CD4-positive, alpha-beta T cell treated with Interleukin-2 at 100 ng/mL for 4 hours (primary cell): Measurements from ENCODE around the gene TEKT1.
"Not testable (repeated sequence)": the region's sequence is repeated elsewhere in the genome, so short reads cannot be mapped to it uniquely, and the experiment has no call there.

ENCODE experiments used
- DNase-seq: peaks from one replicate; pipeline ENCODE4 v3.0.0-alpha.2; 2020; ENCODE audit warnings: low spot score

TEKT1 gene

GRCh38 chr17:6831661-6832263 is at the start of gene TEKT1:
Gene TEKT1, minus strand, starts transcription at chr17:6831729. Its CDS starts 1,353 bp downstream, at chr17:6830376.
- peak; percentile 71 for DNase-seq

- not testable (repeated sequence) for DNase-seq
These were observed 47.9 kb upstream of the TEKT1 start for GRCh38 chr17:6879221-6879975.

GRCh38 chr17:6875276-6875675 is 43.7 kb upstream of the TEKT1 start:
- DNase-seq: not testable (repeated sequence)

- no peak for DNase-seq
These were observed 41.4 kb upstream of the TEKT1 start for GRCh38 chr17:6872936-6873335.

- DNase-seq: no peak
These were observed 39.3 kb upstream of the TEKT1 start for GRCh38 chr17:6870841-6871240.

- no peak for DNase-seq
These were observed 37.1 kb upstream of the TEKT1 start for GRCh38 chr17:6868582-6868981.

- DNase-seq: no peak
These were observed 36.3 kb upstream of the TEKT1 start for GRCh38 chr17:6867849-6868248.

GRCh38 chr17:6862825-6863224 is 31.3 kb upstream of the TEKT1 start:
- DNase-seq: no peak

GRCh38 chr17:6862122-6862521 is 30.6 kb upstream of the TEKT1 start:
- DNase-seq: no peak

- DNase-seq: no peak
These were observed 26.4 kb upstream of the TEKT1 start for GRCh38 chr17:6857904-6858303.

- DNase-seq: no peak
These were observed 25.8 kb upstream of the TEKT1 start for GRCh38 chr17:6857336-6857735.

GRCh38 chr17:6856051-6856450 is 24.5 kb upstream of the TEKT1 start:
- DNase-seq: no peak

- DNase-seq: peak; percentile 3
These were observed 22.4 kb upstream of the TEKT1 start for GRCh38 chr17:6853764-6854442.

GRCh38 chr17:6848545-6849179 is 17.1 kb upstream of the TEKT1 start:
- not testable (repeated sequence) for DNase-seq

GRCh38 chr17:6846138-6846537 is 14.6 kb upstream of the TEKT1 start:
- not testable (repeated sequence) for DNase-seq

GRCh38 chr17:6844406-6844805 is 12.9 kb upstream of the TEKT1 start:
- not testable (repeated sequence) for DNase-seq

GRCh38 chr17:6843241-6843880 is 11.8 kb upstream of the TEKT1 start:
- peak; percentile 51 for DNase-seq

- DNase-seq: not testable (repeated sequence)
These were observed 10.2 kb upstream of the TEKT1 start for GRCh38 chr17:6841769-6842168.

GRCh38 chr17:6830383-6830986 is 1.0 kb downstream of the TEKT1 start:
- no peak for DNase-seq

- DNase-seq: no peak
These were observed 8.5 kb downstream of the TEKT1 start for GRCh38 chr17:6823011-6823442.

- DNase-seq: no peak
These were observed 12.6 kb downstream of the TEKT1 start for GRCh38 chr17:6818938-6819337.

- not testable (repeated sequence) for DNase-seq
These were observed 15.2 kb downstream of the TEKT1 start for GRCh38 chr17:6816368-6816767.
